LNCaP clone FGC (cell line): Measurements from ENCODE around the gene LCLAT1.
"Not testable (repeated sequence)": the region's sequence is repeated elsewhere in the genome, so short reads cannot be mapped to it uniquely, and the experiment has no call there.

Experiments
- DNase-seq: peaks from one replicate; pipeline ENCODE4 v3.0.0-alpha.2; 2011; ENCODE audit warnings: low read depth
- H3K4me3 ChIP-seq: 2 replicates; pipeline ENCODE4 v1.5.1; 2011; ENCODE audit warnings: mild to moderate bottlenecking, low read depth, low read length, control low read depth
- TF ChIP-seq, protein P1 (sequence below): IDR thresholded peaks from 2 replicates; pipeline ENCODE4 v1.5.1; 2012; ENCODE audit warnings: mild to moderate bottlenecking; ENCODE audit not compliant: control insufficient read depth, insufficient read depth; ENCODE audit errors: extremely low read depth

LCLAT1 gene

DNA sequence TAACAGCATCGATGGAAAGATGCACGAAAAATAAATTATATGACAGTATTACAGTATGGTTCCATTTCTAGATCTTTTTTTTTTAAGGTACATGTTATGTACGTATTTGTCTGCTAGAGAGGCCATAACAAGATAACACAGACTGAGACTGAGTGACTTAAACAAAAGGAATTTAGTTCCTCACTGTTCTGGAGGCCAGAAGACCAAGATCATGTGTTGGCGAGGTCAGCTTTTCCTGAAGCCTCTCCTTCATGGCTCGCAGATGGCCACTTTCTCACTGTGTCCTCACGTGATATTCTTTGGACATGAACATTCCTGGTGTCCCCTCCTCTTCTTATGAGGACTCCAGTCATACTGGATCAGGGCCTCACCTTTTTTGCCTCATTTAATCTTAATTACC, 182.8 kb downstream of the LCLAT1 start:
- no peak for DNase-seq

DNA sequence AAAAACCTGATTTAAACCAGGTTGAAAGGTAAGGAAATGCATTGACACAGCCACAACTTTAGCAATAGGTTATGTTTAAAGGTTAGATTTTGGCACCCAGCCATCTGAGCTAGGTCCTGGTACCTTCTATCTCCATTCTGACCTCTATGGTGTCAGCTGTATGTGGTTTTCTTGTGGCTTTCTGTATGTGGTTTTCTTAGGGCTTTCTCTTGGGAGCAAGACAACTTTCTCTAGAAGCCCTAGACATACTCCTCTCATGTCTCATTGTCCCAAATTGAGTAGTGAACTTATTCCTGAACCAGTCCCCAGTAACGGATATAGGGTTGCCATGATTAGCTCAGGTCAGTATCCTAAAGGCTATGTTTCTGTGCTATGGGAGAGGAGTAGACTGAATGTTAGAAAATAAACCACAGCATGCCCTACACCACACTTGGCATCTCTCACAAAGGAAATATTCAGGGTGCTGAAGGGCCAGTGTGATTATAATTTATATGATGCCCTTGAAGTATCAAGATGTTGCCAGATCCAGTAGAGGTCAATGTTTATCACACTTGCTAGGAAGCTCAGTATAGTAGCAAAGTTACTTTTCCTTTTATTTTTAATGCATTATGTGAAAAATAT, 184.1 kb downstream of the LCLAT1 start:
- H3K4me3 ChIP-seq: no peak overlapping the region
- no peak for DNase-seq
- TF ChIP-seq, protein P1, sequence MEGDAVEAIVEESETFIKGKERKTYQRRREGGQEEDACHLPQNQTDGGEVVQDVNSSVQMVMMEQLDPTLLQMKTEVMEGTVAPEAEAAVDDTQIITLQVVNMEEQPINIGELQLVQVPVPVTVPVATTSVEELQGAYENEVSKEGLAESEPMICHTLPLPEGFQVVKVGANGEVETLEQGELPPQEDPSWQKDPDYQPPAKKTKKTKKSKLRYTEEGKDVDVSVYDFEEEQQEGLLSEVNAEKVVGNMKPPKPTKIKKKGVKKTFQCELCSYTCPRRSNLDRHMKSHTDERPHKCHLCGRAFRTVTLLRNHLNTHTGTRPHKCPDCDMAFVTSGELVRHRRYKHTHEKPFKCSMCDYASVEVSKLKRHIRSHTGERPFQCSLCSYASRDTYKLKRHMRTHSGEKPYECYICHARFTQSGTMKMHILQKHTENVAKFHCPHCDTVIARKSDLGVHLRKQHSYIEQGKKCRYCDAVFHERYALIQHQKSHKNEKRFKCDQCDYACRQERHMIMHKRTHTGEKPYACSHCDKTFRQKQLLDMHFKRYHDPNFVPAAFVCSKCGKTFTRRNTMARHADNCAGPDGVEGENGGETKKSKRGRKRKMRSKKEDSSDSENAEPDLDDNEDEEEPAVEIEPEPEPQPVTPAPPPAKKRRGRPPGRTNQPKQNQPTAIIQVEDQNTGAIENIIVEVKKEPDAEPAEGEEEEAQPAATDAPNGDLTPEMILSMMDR: no peak

More for the DNA sequence above, 182.8 kb downstream of the LCLAT1 start:
- TF ChIP-seq, protein P1: no peak
- no peak overlapping the region for H3K4me3 ChIP-seq

DNA sequence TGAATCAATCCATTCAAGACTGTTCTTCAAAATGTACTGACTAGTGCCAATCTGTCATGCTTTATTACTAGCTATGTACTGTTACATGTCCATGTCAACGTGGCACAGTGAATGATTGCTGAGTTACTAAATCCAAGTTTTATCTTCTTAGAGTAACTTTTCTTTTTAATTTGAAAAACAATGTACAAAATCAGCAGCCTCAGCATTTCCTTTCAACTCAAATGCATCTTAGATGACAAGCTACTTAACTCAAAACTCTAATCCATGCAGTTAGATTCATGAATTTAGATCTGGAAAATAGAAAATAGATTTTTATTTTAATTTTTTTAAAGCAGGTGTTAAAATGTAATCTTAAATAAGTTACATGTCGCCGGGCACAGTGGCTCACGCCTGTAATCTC, 186.0 kb downstream of the LCLAT1 start:
- H3K4me3 ChIP-seq: no peak overlapping the region
- DNase-seq: no peak
- TF ChIP-seq, protein P1: no peak

DNA sequence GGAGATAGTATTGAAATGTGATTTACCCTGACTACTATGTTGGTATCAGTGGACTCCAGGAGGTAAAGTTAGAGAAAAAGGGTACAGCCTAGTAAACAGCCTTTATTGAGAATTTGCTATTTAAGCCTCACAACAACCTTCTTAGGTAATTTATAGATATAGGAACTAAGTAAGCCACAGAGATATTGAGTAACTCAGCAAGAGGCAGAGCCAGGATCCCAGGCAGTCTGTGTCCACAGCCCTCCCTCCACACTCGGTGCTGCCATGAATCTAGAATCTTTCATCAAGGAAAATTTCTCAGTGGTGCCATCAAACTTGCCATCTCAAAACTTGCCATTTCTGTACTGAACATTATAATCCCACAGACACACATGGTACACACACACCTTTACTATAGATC, 189.3 kb downstream of the LCLAT1 start:
- H3K4me3 ChIP-seq: no peak overlapping the region
- TF ChIP-seq, protein P1: no peak
- DNase-seq: no peak

DNA sequence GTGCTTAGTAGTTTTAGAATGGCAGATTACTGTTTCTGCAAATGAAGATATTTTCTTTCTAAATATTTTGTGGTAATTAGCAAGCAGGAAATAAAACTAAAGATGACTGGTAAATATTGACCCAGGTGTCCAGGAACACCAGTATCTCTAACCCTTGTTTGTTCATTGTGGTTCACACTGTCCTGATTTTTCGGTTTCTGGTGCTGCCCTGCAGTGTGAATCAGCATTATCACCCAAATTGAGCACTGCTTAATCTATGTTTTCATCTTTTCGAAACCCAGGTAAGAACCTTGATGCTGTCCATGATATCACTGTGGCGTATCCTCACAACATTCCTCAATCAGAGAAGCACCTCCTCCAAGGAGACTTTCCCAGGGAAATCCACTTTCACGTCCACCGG, 192.8 kb downstream of the LCLAT1 start:
- TF ChIP-seq, protein P1: no peak
- peak; percentile 92 for DNase-seq
- no peak overlapping the region for H3K4me3 ChIP-seq

DNA sequence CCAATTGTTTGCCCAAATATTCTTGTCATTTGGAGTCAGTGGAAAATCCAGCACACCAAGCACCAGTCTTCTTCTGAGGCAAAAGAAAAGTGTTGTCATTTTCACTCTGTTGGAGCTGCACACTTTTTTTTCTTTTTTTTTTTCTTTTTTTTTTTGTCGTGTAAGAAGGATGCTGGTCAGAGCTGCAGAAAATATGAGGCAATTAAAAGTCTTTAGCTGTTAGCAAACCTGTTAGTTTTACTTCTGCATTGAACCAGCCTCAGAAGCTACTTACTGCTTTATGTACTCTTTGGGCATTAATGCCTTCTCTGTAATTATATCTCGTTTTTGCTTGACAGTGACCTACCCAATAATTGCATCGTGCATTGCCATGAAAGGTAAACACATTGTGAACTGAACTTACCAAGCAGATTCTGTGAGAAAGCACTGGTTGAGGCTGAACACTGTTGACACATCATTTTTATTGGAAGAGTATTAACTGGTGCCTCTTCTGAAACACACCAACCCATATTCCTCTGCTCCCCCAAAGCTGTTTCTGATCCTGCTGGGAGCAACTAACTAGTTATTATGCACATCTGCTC, 194.8 kb downstream of the LCLAT1 start:
- peak; percentile 93 for DNase-seq
- no peak overlapping the region for H3K4me3 ChIP-seq
- TF ChIP-seq, protein P1: no peak

DNA sequence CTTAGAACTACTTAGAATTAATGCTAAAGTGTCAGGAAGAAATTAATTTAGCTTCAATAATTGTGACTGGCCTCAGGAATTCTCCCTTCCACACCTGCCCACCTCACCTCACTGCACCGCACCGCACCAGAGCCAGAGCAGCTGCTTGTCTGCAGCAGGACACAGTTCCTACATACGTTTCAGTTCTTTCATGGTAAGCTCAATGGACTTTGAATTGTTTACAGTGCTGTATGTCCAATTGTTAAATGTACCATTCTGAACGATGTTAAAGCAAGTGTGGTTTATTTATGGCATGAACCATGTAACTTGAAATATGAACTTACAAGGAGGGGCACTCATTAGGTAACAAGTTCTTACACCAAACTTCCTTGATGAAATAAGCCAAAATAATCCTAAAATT, 196.0 kb downstream of the LCLAT1 start:
- not testable (repeated sequence) for H3K4me3 ChIP-seq, DNase-seq
